Testis (tissue), 2 donors: Measurements from ENCODE around the gene MUC5AC.

Experiments
- POLR2A ChIP-seq: fragments of 450-650 bp; IDR thresholded peaks from one replicate; pipeline ENCODE4 v1.6.1; 2017; ENCODE audit warnings: antibody characterized with exemption, mild to moderate bottlenecking, moderate library complexity
- TF ChIP-seq, protein P1 (sequence below), 3 experiments: fragments of 450-650 bp in 2 of 3; fragments of 200-600 bp in 1 of 3; sonication (generic) in 1 of 3; IDR thresholded peaks; one replicate each; pipeline ENCODE4 v1.5.1; 2016 to 2019; ENCODE audit warnings: antibody characterized with exemption in 3 of 3, mild to moderate bottlenecking in 2 of 3, moderate library complexity in 1 of 3

DNA sequence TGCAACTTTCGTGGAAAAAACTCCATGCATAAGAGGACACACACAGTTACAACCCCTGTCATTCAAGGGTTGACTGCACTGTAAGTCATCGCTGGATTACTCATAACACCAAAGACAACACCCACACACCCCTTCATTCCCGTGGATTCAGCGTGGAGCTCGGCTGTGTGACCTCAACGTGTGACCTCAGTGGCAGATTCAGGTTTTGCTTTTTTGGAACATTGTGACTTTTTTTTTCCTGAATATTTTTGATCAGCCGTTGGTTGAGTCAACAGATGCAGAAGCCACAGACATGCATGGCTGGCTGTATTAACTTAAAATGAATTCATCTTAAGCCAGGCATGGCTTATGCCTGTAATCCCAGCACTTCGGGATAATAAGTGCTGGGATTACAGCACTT lies 19.7 kb upstream of the MUC5AC start:
- TF ChIP-seq, protein P1, sequence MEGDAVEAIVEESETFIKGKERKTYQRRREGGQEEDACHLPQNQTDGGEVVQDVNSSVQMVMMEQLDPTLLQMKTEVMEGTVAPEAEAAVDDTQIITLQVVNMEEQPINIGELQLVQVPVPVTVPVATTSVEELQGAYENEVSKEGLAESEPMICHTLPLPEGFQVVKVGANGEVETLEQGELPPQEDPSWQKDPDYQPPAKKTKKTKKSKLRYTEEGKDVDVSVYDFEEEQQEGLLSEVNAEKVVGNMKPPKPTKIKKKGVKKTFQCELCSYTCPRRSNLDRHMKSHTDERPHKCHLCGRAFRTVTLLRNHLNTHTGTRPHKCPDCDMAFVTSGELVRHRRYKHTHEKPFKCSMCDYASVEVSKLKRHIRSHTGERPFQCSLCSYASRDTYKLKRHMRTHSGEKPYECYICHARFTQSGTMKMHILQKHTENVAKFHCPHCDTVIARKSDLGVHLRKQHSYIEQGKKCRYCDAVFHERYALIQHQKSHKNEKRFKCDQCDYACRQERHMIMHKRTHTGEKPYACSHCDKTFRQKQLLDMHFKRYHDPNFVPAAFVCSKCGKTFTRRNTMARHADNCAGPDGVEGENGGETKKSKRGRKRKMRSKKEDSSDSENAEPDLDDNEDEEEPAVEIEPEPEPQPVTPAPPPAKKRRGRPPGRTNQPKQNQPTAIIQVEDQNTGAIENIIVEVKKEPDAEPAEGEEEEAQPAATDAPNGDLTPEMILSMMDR (IDR thresholded peaks at IDR 0.05): no peak
- TF ChIP-seq POLR2A: no peak
